Body of pancreas (tissue), 4 donors: Measurements from ENCODE around the gene NELL2. TPM values are rescaled to one million over a fixed set of nuclear protein-coding genes. Genes with fewer than 3 reads are reported as not detected.

Source experiments
- ATAC-seq: fragments of 150-250 bp; one replicate; pipeline ENCODE4 v1.9.1; 2016
- DNase-seq, 4 donors: peaks; one replicate each; pipeline ENCODE4 v3.0.0-alpha.2; 2019
- H3K27ac ChIP-seq, 4 donors: fragments of 200-600 bp; sonication (generic); 1 replicate in 3 of 4; 2 replicates in 1 of 4; pipeline versions ENCODE4 v1.5.1 to v1.6.1; 2016 to 2019; ENCODE audit warnings: mild to moderate bottlenecking in 1 of 4, mixed read lengths in 1 of 4, moderate library complexity in 1 of 4
- H3K27me3 ChIP-seq, 2 donors: fragments of 200-600 bp; sonication (generic); one replicate each; pipeline ENCODE4 v1.6.0; 2016; ENCODE audit warnings: mild to moderate bottlenecking in 1 of 2
- H3K36me3 ChIP-seq, 2 donors: fragments of 200-600 bp; sonication (generic); replicated peaks in 1 of 2; 2 replicates each; pipeline ENCODE4 v1.5.1; 2016; ENCODE audit warnings: low read depth in 2 of 2; ENCODE audit not compliant: insufficient read depth in 1 of 2
- H3K4me1 ChIP-seq: fragments of 200-600 bp; sonication (generic); one replicate; pipeline ENCODE4 v1.6.0; 2016
- H3K4me3 ChIP-seq, 2 donors: fragments of 200-600 bp; sonication (generic); 1 replicate in 1 of 2; 2 replicates in 1 of 2; pipeline ENCODE4 v1.5.1; 2016 to 2019
- H3K9me3 ChIP-seq, 3 donors: fragments of 200-600 bp; sonication (generic); 1 replicate in 2 of 3; 2 replicates in 1 of 3; pipeline ENCODE4 v1.5.1; 2016
- POLR2A ChIP-seq, 3 donors: fragments of 450-650 bp; IDR thresholded peaks; one replicate each; pipeline ENCODE4 v1.6.1; 2016; ENCODE audit warnings: antibody characterized with exemption in 3 of 3, mild to moderate bottlenecking in 2 of 3
- WGBS, 2 donors: methylation state at CpG; one replicate each; pipeline ENCODE4 v1.1.5; 2017; 5-methylcytosine and 5-hydroxymethylcytosine counted together
- intact Hi-C: fragments of 100-400 bp; cut with DNase I; formaldehyde crosslinking; loops from one replicate; pipeline ENCODE4 v1.15.1; 2023
- total RNA-seq, 2 donors: library from RNA; depleted of rRNA; stranded (reverse); fragments of >200 nt; gene quantifications; one replicate each; pipeline ENCODE4 v1.1.0, GENCODE V29; 2016
- TF ChIP-seq, protein P1 (sequence below), 7 experiments: fragments of 450-650 bp in 4 of 7; fragments of 200-600 bp in 3 of 7; sonication (generic) in 3 of 7; IDR thresholded peaks; one replicate each; pipeline ENCODE4 v1.5.1; 2016 to 2019; ENCODE audit warnings: antibody characterized with exemption in 7 of 7

The NELL2 gene
- total RNA-seq, 2 donors from 2014 or later = 3.6 TPM; not detected in 1

GRCh38 chr12:44847888-44848702 lies 28.0 kb downstream of the NELL2 start:
- intact Hi-C loops = no loop called here
- H3K9me3 ChIP-seq = no peaks in the 10 kb centered on the region
- no peaks in the 10 kb centered on the region for H3K27me3 ChIP-seq
- ATAC-seq (no peak), DNase-seq (no peak)
- H3K27ac ChIP-seq = no peak overlapping the region
- WGBS, 2 donors = 42 to 66% methylated on average over 6 of the region's 6 CpGs
- TF ChIP-seq, protein P1, sequence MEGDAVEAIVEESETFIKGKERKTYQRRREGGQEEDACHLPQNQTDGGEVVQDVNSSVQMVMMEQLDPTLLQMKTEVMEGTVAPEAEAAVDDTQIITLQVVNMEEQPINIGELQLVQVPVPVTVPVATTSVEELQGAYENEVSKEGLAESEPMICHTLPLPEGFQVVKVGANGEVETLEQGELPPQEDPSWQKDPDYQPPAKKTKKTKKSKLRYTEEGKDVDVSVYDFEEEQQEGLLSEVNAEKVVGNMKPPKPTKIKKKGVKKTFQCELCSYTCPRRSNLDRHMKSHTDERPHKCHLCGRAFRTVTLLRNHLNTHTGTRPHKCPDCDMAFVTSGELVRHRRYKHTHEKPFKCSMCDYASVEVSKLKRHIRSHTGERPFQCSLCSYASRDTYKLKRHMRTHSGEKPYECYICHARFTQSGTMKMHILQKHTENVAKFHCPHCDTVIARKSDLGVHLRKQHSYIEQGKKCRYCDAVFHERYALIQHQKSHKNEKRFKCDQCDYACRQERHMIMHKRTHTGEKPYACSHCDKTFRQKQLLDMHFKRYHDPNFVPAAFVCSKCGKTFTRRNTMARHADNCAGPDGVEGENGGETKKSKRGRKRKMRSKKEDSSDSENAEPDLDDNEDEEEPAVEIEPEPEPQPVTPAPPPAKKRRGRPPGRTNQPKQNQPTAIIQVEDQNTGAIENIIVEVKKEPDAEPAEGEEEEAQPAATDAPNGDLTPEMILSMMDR (IDR thresholded peaks at IDR 0.05) = no peak
- TF ChIP-seq POLR2A (IDR thresholded peaks at IDR 0.05) = no peak
- H3K4me1 ChIP-seq = no peaks in the 10 kb centered on the region
- no peak overlapping the region for H3K4me3 ChIP-seq
- H3K36me3 ChIP-seq = no peaks in the 10 kb centered on the region

DNA sequence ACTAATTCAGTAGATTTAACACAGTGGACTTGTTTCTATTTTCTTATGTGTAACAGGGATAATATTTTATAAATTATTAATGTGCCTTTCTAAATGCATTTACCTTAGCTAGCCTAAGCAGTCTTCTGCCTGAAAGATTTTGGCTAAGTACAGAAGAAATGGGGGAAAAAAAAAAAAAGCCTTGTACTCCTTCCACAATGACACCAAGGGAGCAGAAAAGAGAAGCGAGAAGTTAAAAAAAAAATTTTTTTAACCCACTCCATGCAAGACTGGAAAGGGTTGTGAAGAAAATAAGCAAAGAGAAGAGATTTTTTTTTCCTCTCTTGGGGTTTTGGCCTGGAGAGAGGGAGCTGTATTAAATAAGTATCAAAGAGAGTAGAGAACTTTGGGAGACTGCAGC lies 28.7 kb downstream of the NELL2 start:
- H3K36me3 ChIP-seq = no peaks in the 10 kb centered on the region
- no peaks in the 10 kb centered on the region for H3K27me3 ChIP-seq
- WGBS, 2 donors = 48 to 50% methylated on average over 1 of the region's 1 CpG
- H3K9me3 ChIP-seq = no peaks in the 10 kb centered on the region
- TF ChIP-seq, protein P1 (IDR thresholded peaks at IDR 0.05) = no peak
- no peak for DNase-seq
- no peak overlapping the region for H3K4me3 ChIP-seq
- no peak overlapping the region for H3K27ac ChIP-seq
- intact Hi-C loops = no loop called here
- no peaks in the 10 kb centered on the region for H3K4me1 ChIP-seq
- ATAC-seq = no peak

DNA sequence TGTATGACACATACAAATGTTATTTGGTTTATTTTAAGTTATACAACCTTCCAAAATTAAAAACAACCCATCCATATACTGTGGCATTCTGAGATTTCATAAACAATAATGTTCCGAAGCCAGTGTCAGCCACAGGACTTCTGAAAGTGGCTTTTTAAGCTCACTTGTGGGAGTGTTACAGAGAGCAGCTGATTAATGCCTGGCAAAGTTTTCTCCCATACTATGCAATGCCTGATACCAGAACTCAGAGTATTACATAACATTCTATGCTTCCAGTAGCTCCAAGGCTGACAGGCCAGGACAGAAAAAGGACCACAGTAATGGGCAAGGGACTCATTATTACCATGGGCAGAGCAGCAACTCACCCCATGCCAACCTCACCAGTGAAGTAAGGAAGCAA lies 29.3 kb downstream of the NELL2 start:
- Histone ChIP-seq H3K27me3 (no peaks in the 10 kb centered on the region), H3K9me3 (no peaks in the 10 kb centered on the region), H3K4me1 (no peaks in the 10 kb centered on the region), H3K4me3 (no peak overlapping the region), H3K36me3 (no peaks in the 10 kb centered on the region), H3K27ac (no peak overlapping the region)
- intact Hi-C loops = no loop called here
- WGBS, 2 donors = 57 to 68% methylated on average over 1 of the region's 1 CpG
- DNase-seq = no peak
- ATAC-seq = no peak
- TF ChIP-seq POLR2A (IDR thresholded peaks at IDR 0.05) = no peak
- TF ChIP-seq, protein P1 (IDR thresholded peaks at IDR 0.05) = no peak

GRCh38 chr12:44842669-44843068 lies 33.4 kb downstream of the NELL2 start:
- ATAC-seq = no peak
- no peak for TF ChIP-seq POLR2A (IDR thresholded peaks at IDR 0.05)
- TF ChIP-seq, protein P1 (IDR thresholded peaks at IDR 0.05) = no peak
- H3K27me3 ChIP-seq = no peaks in the 10 kb centered on the region
- H3K36me3 ChIP-seq = no peaks in the 10 kb centered on the region
- no peaks in the 10 kb centered on the region for H3K4me1 ChIP-seq
- H3K9me3 ChIP-seq = no peaks in the 10 kb centered on the region
- 74 to 83% methylated on average over 4 of the region's 4 CpGs for WGBS, 2 donors
- no peak for DNase-seq
- intact Hi-C loops = no loop called here
- no peak overlapping the region for H3K27ac ChIP-seq
- no peak overlapping the region for H3K4me3 ChIP-seq

DNA sequence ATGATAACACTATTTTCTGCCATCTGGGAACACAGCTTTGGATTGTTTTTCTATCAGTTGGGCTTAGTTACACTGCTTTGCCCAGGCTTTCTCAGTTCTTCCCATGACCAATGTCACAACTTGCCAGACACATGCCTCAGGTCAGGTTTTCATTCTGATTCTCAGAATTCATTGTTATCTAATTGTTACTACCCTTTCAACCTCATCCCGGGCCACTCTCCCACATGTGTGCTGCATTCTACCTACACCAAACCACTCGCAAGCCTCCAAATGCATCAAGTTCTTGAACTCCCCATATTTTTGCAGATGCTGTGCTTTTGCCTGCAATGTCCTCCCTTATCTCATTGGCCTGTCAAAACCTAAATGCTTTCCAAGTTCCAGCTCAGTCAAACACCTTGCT lies 36.3 kb downstream of the NELL2 start:
- no peak for DNase-seq
- no peaks in the 10 kb centered on the region for H3K27me3 ChIP-seq
- H3K4me1 ChIP-seq = peaks cover 10% of the 10 kb centered on the region
- H3K27ac ChIP-seq = no peak overlapping the region
- H3K9me3 ChIP-seq = no peaks in the 10 kb centered on the region
- 75 to 82% methylated on average over 2 of the region's 2 CpGs for WGBS, 2 donors
- no peaks in the 10 kb centered on the region for H3K36me3 ChIP-seq
- intact Hi-C loops = no loop called here
- ATAC-seq = no peak
- TF ChIP-seq, protein P1 (IDR thresholded peaks at IDR 0.05) = no peak
- no peak for TF ChIP-seq POLR2A (IDR thresholded peaks at IDR 0.05)
- no peak overlapping the region for H3K4me3 ChIP-seq
